Stimulated activated CD4-positive, alpha-beta T cell treated with anti-CD3 and anti-CD28 coated beads, Interleukin-4, amount 100 ng/mL, for 4 hours (primary cell): ENCODE data around the gene PPP1R13L.

Experiments
- DNase-seq, 2 experiments: peaks; one replicate each; pipeline ENCODE4 v3.0.0-alpha.2; 2020

Gene PPP1R13L

GRCh38 chr19:45364696-45365095, 40.2 kb downstream of the PPP1R13L start:
- DNase-seq = no peak

GRCh38 chr19:45363861-45364459, 40.9 kb downstream of the PPP1R13L start:
- DNase-seq = no peak

- no peak for DNase-seq
These were observed 42.6 kb downstream of the PPP1R13L start for GRCh38 chr19:45362291-45362690.

- DNase-seq = no peak
These were observed 43.3 kb downstream of the PPP1R13L start for GRCh38 chr19:45361608-45362007.

DNA sequence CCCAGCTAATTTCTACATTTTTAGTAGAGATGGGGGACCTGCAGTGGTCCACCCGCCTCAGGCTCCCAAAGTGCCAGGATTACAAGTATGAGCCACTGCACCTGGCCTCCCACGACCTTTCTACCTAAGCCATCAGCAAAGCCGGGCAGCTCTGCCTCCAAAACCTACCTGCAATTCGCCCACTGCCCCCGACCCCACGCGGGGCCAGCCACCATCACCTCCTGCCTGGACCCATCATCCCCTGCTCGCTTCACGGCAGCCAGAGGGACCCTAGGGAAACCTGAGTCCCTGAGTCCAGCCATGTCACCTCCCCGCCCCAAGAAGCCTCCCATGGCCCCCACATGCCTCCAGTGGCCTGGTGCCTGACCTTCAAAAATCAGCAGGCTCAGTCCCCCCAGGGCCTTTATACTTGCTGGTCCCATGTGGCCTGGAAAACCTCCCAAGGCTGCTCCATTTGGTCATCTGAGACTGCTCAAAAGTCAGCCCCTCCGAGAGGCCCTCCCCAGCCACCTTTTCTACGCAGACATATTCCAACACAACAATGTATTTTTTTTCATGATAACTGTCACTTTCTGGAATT, 46.6 kb downstream of the PPP1R13L start:
- no peak for DNase-seq

DNA sequence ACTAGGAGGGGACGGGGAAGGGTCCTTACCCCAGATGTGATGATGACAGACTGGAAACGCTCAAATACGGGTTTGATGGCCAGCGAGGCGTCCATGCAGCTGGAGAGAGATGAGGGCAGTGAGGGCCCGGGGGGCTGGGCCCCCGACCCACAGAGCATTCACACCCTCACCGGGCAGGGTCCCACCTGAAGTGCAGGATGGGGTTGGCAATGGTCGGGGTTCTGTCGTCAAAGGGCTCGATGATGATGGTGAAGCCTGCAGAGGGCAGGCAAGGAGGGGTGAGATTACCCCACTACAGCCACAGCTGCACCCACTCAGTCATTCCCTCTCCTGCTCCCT, 47.5 kb downstream of the PPP1R13L start:
- DNase-seq = no peak

- DNase-seq = no peak
These were observed 48.0 kb downstream of the PPP1R13L start for GRCh38 chr19:45356760-45357444.

GRCh38 chr19:45355910-45356309, 49.0 kb downstream of the PPP1R13L start:
- no peak for DNase-seq

- DNase-seq = no peak
These were observed 49.5 kb downstream of the PPP1R13L start for GRCh38 chr19:45355402-45355801.

- DNase-seq = no peak
These were observed 50.5 kb downstream of the PPP1R13L start for GRCh38 chr19:45354241-45354842.

DNA sequence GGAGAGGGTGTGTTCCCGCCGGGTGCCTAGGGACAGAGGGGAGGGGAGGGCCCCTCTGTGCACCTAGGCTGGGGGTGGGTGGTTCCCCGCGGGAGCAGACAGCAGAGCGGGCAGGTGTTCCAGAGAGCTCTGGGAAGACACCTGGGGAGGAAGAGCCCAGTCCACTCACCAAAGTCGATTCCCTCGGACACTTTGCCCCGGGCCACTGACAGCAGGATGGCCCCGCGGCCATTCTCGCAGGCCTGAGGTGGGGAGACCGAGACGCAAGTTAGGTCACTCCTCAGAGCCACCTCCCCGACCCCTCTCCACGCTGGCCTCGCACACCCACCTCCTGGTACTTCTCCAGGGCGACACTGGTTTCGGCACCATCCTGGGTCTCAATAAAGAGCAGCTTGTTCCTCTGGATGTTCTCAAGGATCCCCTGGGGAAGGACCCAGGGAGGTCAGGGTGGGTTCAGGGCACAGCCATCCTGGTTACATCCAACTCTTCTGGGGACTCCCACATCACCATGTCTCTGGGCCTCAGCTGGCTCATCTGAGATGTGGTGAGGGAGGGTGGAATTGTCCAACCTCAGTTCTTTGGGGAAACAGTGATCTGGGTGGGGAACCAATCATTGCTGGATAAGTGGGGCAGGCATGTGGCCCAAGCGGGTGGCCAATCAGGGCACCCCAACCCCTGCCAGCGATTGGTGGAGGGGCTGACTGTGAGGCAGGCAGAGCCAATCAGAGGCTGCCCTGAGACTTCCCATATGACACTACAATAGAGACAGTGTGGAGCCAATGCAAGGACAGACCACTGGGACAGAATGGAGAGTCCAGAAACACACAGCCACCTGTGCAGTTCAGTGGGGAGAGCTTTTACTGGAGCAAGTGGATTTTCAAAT, 51.7 kb downstream of the PPP1R13L start:
- DNase-seq = no peak

DNA sequence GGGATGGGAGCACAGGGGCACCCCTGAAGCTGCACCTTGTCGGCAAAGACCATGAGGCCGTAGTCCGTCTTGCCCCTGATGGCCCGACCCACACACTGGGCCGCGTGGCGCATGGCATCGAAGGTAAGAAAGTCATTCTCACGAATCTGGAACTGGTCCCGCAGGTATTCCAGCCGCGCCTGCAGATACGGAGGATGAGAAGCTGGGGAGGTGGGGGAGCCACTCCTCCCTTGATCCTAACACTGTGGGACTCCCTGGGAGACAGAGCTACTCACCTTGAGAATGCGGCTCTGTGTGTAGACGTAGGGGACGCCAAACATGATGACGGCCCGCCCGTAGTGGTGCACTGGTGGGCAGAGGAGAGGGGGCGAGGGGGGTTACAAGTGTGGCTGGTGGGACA, 52.4 kb downstream of the PPP1R13L start:
- DNase-seq = no peak

GRCh38 chr19:45352062-45352461, 52.8 kb downstream of the PPP1R13L start:
- DNase-seq = no peak

GRCh38 chr19:45351401-45351952, 53.4 kb downstream of the PPP1R13L start:
- DNase-seq = no peak

DNA sequence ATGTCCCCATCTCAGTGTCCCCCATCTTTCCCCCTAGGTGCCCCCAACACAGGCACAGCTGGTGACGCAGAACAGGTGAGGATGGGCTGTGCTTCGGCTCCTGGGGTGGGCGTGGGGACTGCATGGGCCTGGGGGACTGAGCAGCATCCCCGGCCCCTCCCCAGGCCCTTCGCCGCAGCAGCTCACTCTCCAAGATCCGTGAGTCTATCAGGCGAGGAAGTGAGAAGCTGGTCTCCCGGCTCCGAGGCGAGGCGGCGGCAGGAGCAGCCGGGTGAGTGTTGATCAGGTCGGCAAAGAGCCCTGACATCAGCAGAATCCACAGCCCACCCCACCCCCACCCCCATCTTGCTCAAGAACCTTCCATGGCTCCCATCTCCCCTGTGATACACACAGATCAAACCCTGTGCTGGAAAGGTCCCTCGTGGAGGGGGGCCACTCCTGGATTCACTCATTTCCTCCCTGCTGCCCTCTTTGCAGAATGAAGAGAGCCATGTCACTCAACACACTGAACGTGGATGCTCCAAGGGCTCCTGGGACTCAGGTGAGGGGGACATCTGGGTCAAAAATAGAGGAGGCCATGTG, 54.3 kb downstream of the PPP1R13L start:
- no peak for DNase-seq

DNA sequence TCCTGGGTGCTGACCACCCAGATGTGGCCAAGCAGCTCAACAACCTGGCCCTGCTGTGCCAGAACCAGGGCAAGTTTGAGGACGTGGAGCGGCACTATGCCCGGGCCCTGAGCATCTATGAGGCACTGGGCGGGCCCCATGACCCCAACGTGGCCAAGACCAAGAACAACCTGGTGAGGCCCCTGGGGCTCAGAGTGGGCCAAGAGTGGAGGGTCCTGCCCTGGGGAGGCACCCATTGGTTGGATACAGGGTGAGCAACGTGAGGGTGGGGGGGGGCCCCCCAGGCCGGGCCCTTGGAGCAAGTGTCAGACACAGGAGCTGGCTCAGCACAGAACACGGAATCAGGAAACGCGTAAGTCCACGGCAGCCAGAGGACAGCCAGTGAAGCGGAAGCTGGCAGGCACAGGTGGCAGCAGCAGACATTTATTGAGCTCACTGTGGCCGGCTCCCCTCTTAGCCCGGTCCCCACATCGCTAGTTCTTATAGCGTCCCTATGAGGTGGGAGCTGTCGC, 55.4 kb downstream of the PPP1R13L start:
- no peak for DNase-seq

DNA sequence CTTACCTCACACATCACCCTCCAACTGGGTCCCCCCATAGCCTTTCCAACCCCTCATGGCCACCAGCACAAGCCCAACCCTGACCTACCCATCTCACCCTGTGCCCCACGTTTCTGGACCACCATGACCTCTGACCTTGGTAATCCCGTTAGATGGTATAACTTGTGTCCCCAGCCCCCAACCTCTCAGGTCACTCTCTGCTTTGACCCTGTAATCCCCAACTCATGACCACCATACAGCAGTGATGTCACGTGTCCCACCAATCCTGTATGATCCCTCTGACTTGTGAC, 55.8 kb downstream of the PPP1R13L start:
- DNase-seq = no peak

- DNase-seq = no peak
These were observed 56.3 kb downstream of the PPP1R13L start for GRCh38 chr19:45348367-45349125.

DNA sequence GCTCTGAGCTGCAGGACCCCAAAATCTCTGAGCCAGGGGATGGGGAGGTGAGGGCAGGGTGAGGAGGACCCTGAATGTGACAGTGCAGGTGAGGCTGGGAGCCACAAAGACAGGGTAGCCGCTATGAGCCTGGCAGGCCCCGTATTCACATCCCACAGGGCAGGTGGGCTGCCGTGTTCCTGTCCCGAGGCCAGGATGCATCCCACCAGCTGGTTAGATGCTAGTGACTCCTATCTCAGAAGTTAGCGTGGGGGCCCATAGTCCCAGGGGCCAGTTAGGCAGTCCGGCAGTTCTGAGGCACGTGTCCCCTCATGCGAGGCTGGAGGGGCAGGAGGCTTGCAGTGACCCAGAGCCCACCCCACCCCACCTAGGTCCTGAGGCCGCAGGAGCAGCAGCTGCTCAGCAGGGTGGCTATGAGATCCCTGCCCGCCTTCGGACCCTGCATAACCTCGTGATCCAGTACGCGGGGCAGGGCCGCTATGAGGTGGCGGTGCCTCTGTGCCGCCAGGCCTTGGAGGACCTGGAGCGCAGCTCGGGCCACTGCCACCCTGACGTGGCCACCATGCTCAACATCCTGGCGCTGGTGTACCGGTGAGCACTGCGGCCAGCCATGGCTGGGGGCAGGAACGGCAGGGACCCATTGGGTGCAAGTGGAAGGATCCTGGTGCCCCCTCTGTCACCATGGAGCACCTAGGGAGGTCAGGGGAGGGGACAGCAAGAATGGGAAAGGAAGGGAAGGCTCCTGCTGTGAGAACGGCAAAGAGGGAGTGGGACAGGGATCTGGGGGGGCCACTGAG, 57.1 kb downstream of the PPP1R13L start:
- DNase-seq = no peak

DNA sequence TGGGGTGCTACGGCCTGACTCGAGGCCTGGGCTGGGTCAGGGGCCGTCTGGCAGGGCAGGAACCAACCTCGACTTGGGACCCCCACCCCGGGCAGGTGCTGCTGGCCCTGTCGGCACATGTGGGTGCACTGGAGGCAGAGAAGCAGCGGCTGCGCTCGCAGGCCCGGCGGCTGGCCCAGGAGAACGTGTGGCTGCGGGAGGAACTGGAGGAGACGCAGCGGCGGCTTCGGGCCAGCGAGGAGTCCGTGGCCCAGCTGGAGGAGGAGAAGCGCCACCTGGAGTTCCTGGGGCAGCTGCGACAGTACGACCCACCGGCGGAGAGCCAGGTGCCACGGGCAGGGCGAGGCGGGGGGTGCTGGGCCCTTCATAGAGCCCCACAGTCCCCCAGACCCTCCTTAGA, 58.4 kb downstream of the PPP1R13L start:
- DNase-seq = no peak

DNA sequence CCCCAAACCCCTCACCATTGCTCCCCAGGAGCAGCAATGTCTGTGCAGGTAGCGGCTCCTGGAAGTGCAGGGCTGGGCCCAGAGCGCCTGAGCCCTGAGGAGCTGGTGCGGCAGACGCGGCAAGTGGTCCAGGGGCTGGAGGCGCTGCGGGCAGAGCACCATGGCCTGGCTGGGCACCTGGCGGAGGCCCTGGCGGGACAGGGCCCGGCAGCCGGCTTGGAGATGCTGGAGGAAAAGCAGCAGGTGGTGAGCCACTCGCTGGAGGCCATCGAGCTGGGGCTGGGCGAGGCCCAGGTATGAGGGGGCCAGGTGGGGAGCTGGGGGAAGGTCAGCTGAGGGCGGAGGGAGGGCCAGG, 59.4 kb downstream of the PPP1R13L start:
- DNase-seq = no peak
